ENCODE data around the gene NAA35.

Gene NAA35

DNA sequence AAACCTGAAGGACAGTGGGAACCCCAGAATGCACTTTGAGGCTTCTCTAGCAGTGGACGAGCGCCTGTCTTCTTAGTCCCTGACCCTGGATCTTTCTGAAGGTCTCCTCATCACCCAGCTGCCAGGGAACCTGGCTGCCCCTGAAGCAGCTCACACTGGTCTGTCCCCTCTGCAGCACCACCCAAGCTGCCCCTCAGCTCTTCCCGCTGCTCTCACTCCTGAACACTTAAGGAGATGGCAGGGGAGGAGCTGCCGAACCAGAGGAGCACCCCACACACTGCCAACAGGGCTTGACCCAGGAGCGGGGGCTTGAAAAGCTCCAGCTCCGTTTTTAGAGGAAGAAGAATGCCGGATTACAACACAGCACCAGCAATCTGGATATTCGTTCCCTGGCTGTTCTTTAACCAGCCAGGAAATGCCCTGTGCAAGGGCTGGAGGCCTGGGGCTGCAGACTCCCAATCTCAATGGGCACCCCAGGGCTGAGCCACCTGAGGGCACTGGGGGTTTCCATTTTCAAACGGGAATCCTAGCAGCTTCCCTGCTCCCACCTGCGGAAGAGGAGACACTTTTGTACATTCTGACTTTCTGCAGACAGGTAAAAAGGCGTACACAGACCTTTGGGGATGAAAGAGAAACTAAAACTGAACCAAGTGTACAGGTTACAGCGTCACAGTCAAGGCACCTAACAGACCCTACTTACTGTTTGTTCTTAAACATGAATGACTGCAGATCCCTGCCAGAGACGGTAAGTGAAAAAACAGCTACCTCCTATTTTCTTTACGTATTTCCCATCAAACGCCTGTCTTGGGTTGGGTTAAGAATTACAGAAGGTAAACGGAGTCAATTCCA, 122.1 kb downstream of the NAA35 start:
- no peak for DNase-seq (ENCODE audit: low spot score)

GRCh38 chr9:86064220-86064619, 123.3 kb downstream of the NAA35 start:
- no peak for DNase-seq (ENCODE audit: low spot score)

GRCh38 chr9:86069206-86069869, 128.4 kb downstream of the NAA35 start:
- no peak for DNase-seq (ENCODE audit: low spot score)
